SK-N-SH (cell line): ENCODE results near the gene OR2A14. TPM values are rescaled to one million over a fixed set of nuclear protein-coding genes. Genes with fewer than 3 reads are reported as not detected.
"Not testable (repeated sequence)": the region's sequence is repeated elsewhere in the genome, so short reads cannot be mapped to it uniquely, and the experiment has no call there.

ENCODE experiments used
- CTCF ChIA-PET: fragments of 300-600, 350-600 bp; formaldehyde crosslinking; extraction: SDS; loops from one replicate; lab custom pipeline; 2021; lab: Yijun Ruan, JAX
- POLR2A ChIA-PET: fragments of 350-600 bp; sonication (Branson Sonifier 250); formaldehyde crosslinking; extraction: SDS; loops from one replicate; lab custom pipeline; 2020; ENCODE audit warnings: antibody characterized with exemption, inconsistent platforms; lab: Yijun Ruan, JAX
- DNase-seq: peaks from one replicate; pipeline ENCODE4 v3.0.0; 2012
- H2AFZ ChIP-seq: fragments of 200-600 bp; sonication (generic); 2 replicates; pipeline ENCODE4 v1.8.1; 2016; ENCODE audit warnings: antibody characterized with exemption, mild to moderate bottlenecking, low read depth
- H3F3A ChIP-seq: fragments of 200-600 bp; sonication (generic); replicated peaks from 2 replicates; pipeline ENCODE3; 2016; ENCODE audit warnings: antibody characterized with exemption, mild to moderate bottlenecking; ENCODE audit not compliant: insufficient read depth
- H3K27ac ChIP-seq, 2 experiments: fragments of 200-500 bp in 1 of 2; fragments of 200-600 bp in 1 of 2; sonication (Bioruptor generic) in 1 of 2; sonication (generic), shearing (Covaris generic) in 1 of 2; 2 replicates each; pipeline versions ENCODE4 v1.5.1 to v1.6.1; 2014 to 2016; ENCODE audit warnings: low read depth in 2 of 2, inconsistent platforms in 1 of 2, low read length in 1 of 2, mild to moderate bottlenecking in 1 of 2, mixed read lengths in 1 of 2
- H3K27me3 ChIP-seq: fragments of 200-600 bp; sonication (generic), shearing (Covaris generic); 2 replicates; pipeline ENCODE4 v1.6.1; 2016; ENCODE audit warnings: mixed run types; ENCODE audit not compliant: insufficient read depth
- H3K36me3 ChIP-seq, 2 experiments: fragments of 200-500 bp in 1 of 2; fragments of 200-600 bp in 1 of 2; sonication (Bioruptor generic) in 1 of 2; sonication (generic) in 1 of 2; replicated peaks in 1 of 2; 2 replicates each; pipeline versions ENCODE3 to v1.5.1; 2014 to 2016; ENCODE audit warnings: low read length in 1 of 2, mild to moderate bottlenecking in 1 of 2; ENCODE audit not compliant: insufficient read depth in 2 of 2, control insufficient read depth in 1 of 2
- H3K4me1 ChIP-seq, 2 experiments: fragments of 200-500 bp in 1 of 2; fragments of 200-600 bp in 1 of 2; sonication (Bioruptor generic) in 1 of 2; sonication (generic), shearing (Covaris generic) in 1 of 2; 2 replicates each; pipeline versions ENCODE4 v1.5.1 to v1.6.1; 2014 to 2016; ENCODE audit warnings: low read depth in 1 of 2, low read length in 1 of 2, mixed run types in 1 of 2; ENCODE audit not compliant: insufficient read depth in 2 of 2, control insufficient read depth in 1 of 2
- H3K4me2 ChIP-seq: fragments of 200-600 bp; sonication (generic), shearing (Covaris generic); 2 replicates; pipeline ENCODE4 v1.6.1; 2017; ENCODE audit warnings: mixed run types
- H3K4me3 ChIP-seq, 2 experiments: fragments of 200-500 bp in 1 of 2; fragments of 200-600 bp in 1 of 2; sonication (Bioruptor generic) in 1 of 2; sonication (generic), shearing (Covaris generic) in 1 of 2; 2 replicates each; pipeline versions ENCODE4 v1.5.1 to v1.8.1; 2014 to 2016; ENCODE audit warnings: low read depth in 2 of 2, inconsistent platforms in 1 of 2, low read length in 1 of 2, mild to moderate bottlenecking in 1 of 2, mixed read lengths in 1 of 2, moderate library complexity in 1 of 2
- H3K79me2 ChIP-seq: fragments of 200-600 bp; sonication (generic); 2 replicates; pipeline ENCODE4 v1.8.1; 2017; ENCODE audit warnings: mild to moderate bottlenecking; ENCODE audit not compliant: insufficient read depth
- H3K9ac ChIP-seq: fragments of 200-600 bp; sonication (generic); 2 replicates; pipeline ENCODE4 v1.6.1; 2017; ENCODE audit warnings: mixed run types
- H3K9me2 ChIP-seq: fragments of 200-600 bp; sonication (generic); 2 replicates; pipeline ENCODE4 v1.6.1; 2017; ENCODE audit warnings: mixed run types
- H3K9me3 ChIP-seq: fragments of 200-600 bp; sonication (generic); 2 replicates; pipeline ENCODE4 v1.6.1; 2017; ENCODE audit warnings: mixed run types, mild to moderate bottlenecking, moderate library complexity
- H4K20me1 ChIP-seq: fragments of 200-600 bp; sonication (generic); 2 replicates; pipeline ENCODE4 v1.6.1; 2017; ENCODE audit warnings: mild to moderate bottlenecking, mixed run types; ENCODE audit not compliant: insufficient read depth
- EZH2phosphoT487 ChIP-seq: fragments of 200-600 bp; sonication (generic); IDR thresholded peaks from 2 replicates; pipeline ENCODE4 v1.6.1; 2017; ENCODE audit warnings: low read depth, mixed run types, mild to moderate bottlenecking, antibody characterized with exemption, moderate library complexity, borderline replicate concordance
- FOSL2 ChIP-seq: IDR thresholded peaks from 2 replicates; pipeline ENCODE4 v1.4.0; 2012; ENCODE audit warnings: low read depth, mild to moderate bottlenecking, moderate library complexity, borderline replicate concordance
- FOXJ3 ChIP-seq: sonication (generic); formaldehyde crosslinking; IDR thresholded peaks from 2 replicates; pipeline ENCODE4 v1.5.1; 2020; ENCODE audit warnings: mild to moderate bottlenecking, missing genetic modification reagents
- GABPA ChIP-seq: IDR thresholded peaks from 2 replicates; pipeline ENCODE4 v1.4.0; 2012; ENCODE audit warnings: low read depth, mild to moderate bottlenecking
- GATA2 ChIP-seq: sonication (generic); formaldehyde crosslinking; IDR thresholded peaks from 2 replicates; pipeline ENCODE4 v1.5.0; 2020; ENCODE audit warnings: mild to moderate bottlenecking, missing genetic modification reagents
- MXI1 ChIP-seq: IDR thresholded peaks from 2 replicates; pipeline ENCODE4 v1.6.1; 2012; ENCODE audit warnings: mild to moderate bottlenecking, low read depth, low read length, improper control_type of control experiment
- RAD21 ChIP-seq: IDR thresholded peaks from 2 replicates; pipeline ENCODE4 v1.6.1; 2012; ENCODE audit warnings: mild to moderate bottlenecking, low read length
- RCOR1 ChIP-seq: fragments of 150-350 bp; IDR thresholded peaks from 2 replicates; pipeline ENCODE4 v1.6.1; 2017; ENCODE audit warnings: antibody characterized with exemption, low read length
- REST ChIP-seq: IDR thresholded peaks from 2 replicates; pipeline ENCODE4 v1.6.1; 2012; ENCODE audit warnings: mild to moderate bottlenecking, low read depth, low read length, moderate library complexity
- RXRA ChIP-seq: IDR thresholded peaks from 2 replicates; pipeline ENCODE4 v1.4.0; 2012; ENCODE audit warnings: low read depth, mild to moderate bottlenecking, borderline replicate concordance
- TAF1 ChIP-seq: IDR thresholded peaks from 2 replicates; pipeline ENCODE4 v1.6.1; 2012; ENCODE audit warnings: low read depth, mild to moderate bottlenecking, low read length, moderate library complexity, borderline replicate concordance
- TCF12 ChIP-seq: IDR thresholded peaks from 2 replicates; pipeline ENCODE4 v1.4.0; 2012
- ZBTB33 ChIP-seq: IDR thresholded peaks from 2 replicates; pipeline ENCODE4 v1.4.0; 2012; ENCODE audit warnings: low read depth, borderline replicate concordance
- WGBS: methylation state at CpG from one replicate; pipeline ENCODE4 v1.1.6; 2017; ENCODE audit warnings: low lambda C conversion rate; 5-methylcytosine and 5-hydroxymethylcytosine counted together
- polyA plus RNA-seq, 3 experiments: library from polyadenylated mRNA; depleted of rRNA; stranded (reverse); fragments of >200 nt; gene quantifications; 2 replicates each; pipeline ENCODE4 v1.2.3, GENCODE V29; 2012
- TF ChIP-seq, protein P1 (sequence below): fragments of 150-350 bp; IDR thresholded peaks from 2 replicates; pipeline ENCODE4 v1.6.1; 2016; ENCODE audit warnings: mild to moderate bottlenecking, low read depth, low read length

Gene OR2A14
- polyA plus RNA-seq, 1 of the 3 experiments (the other 2 are of a cell fraction): not detected

- Histone ChIP-seq H3K9ac (no peak overlapping the region), H3K27me3 (no peaks in the 10 kb centered on the region), H3K4me3 (no peak overlapping the region), H3K9me2 (no peaks in the 10 kb centered on the region), H3K9me3 (no peaks in the 10 kb centered on the region), H3K27ac (no peak overlapping the region), H3K4me2 (no peak overlapping the region), H4K20me1 (no peaks in the 10 kb centered on the region), H2AFZ (no peak overlapping the region), H3K79me2 (no peaks in the 10 kb centered on the region), H3K4me1 (no peaks in the 10 kb centered on the region), H3K36me3 (no peaks in the 10 kb centered on the region), H3F3A (no peaks in the 10 kb centered on the region)
- ChIA-PET POLR2A (no interaction called here), CTCF (no interaction called here)
- 2% methylated on average over 2 of the region's 2 CpGs for WGBS
- DNase-seq: no peak
- TF ChIP-seq RAD21 (no peak), MXI1 (no peak), TAF1 (no peak)
Measured at GRCh38 chr7:144164784-144165183, 41.8 kb downstream of the OR2A14 start.

- H4K20me1 ChIP-seq, H3K9ac ChIP-seq, H3K27ac ChIP-seq, H3K4me3 ChIP-seq, H3K27me3 ChIP-seq, H3K79me2 ChIP-seq, H3K9me3 ChIP-seq, H3F3A ChIP-seq, H3K4me2 ChIP-seq, H3K9me2 ChIP-seq, H3K36me3 ChIP-seq, DNase-seq, H2AFZ ChIP-seq, POLR2A ChIA-PET, CTCF ChIA-PET, H3K4me1 ChIP-seq: not testable (repeated sequence)
- 2% methylated on average over 3 of the region's 4 CpGs for WGBS
Measured at GRCh38 chr7:144171594-144172350, 48.8 kb downstream of the OR2A14 start.

GRCh38 chr7:144174613-144175012 lies 51.6 kb downstream of the OR2A14 start:
- Histone ChIP-seq H3K9ac (no peak overlapping the region), H4K20me1 (no peaks in the 10 kb centered on the region), H3K4me1 (no peaks in the 10 kb centered on the region), H3K9me3 (no peaks in the 10 kb centered on the region), H3K4me3 (no peak overlapping the region), H3K36me3 (no peaks in the 10 kb centered on the region), H3K27ac (no peak overlapping the region), H3K27me3 (no peaks in the 10 kb centered on the region), H3K4me2 (no peak overlapping the region), H3K79me2 (no peaks in the 10 kb centered on the region), H3K9me2 (no peaks in the 10 kb centered on the region), H3F3A (no peaks in the 10 kb centered on the region), H2AFZ (no peak overlapping the region)
- ChIA-PET POLR2A (no interaction called here), CTCF (interaction anchor here (1.0 to 2.8 kb wide), 2 partner anchors 47 to 217 kb away, joined by 4 to 9 read pairs; no protein-coding TSS in a partner anchor)
- DNase-seq: no peak
- WGBS: 7% methylated on average over 5 of the region's 5 CpGs
- TF ChIP-seq RXRA (no peak), FOSL2 (no peak), GABPA (no peak), ZBTB33 (no peak), TCF12 (no peak), RAD21 (no peak), TAF1 (no peak), GATA2 (no peak), EZH2phosphoT487 (no peak), FOXJ3 (no peak), RCOR1 (no peak), REST (no peak)
- TF ChIP-seq, protein P1, sequence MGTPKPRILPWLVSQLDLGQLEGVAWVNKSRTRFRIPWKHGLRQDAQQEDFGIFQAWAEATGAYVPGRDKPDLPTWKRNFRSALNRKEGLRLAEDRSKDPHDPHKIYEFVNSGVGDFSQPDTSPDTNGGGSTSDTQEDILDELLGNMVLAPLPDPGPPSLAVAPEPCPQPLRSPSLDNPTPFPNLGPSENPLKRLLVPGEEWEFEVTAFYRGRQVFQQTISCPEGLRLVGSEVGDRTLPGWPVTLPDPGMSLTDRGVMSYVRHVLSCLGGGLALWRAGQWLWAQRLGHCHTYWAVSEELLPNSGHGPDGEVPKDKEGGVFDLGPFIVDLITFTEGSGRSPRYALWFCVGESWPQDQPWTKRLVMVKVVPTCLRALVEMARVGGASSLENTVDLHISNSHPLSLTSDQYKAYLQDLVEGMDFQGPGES: no peak
